PC-3 (cell line): ENCODE measurements around the gene SAMD3.

Experiments used
- CTCF ChIP-seq: fragments of 300-600 bp; sonication (generic); conservative IDR thresholded peaks from 2 replicates; pipeline ENCODE4 v1.5.1; 2017; ENCODE audit warnings: antibody characterized with exemption, low read depth, mild to moderate bottlenecking, low read length
- EZH2 ChIP-seq: fragments of 300-600 bp; sonication (generic); IDR thresholded peaks from one replicate; pipeline ENCODE4 v1.6.1; 2017; ENCODE audit warnings: antibody characterized with exemption, mild to moderate bottlenecking, low read length; ENCODE audit not compliant: unreplicated experiment
- EZH2phosphoT487 ChIP-seq: fragments of 300-600 bp; sonication (generic); IDR thresholded peaks from 2 replicates; pipeline ENCODE4 v1.6.1; 2018; ENCODE audit warnings: mild to moderate bottlenecking, antibody characterized with exemption, low read length, borderline replicate concordance

GRCh38 chr6:130245267-130245666 is 22.5 kb upstream of the SAMD3 start:
- no peak for TF ChIP-seq CTCF
- TF ChIP-seq EZH2phosphoT487: no peak
- TF ChIP-seq EZH2: no peak
